ELR (cell line): ENCODE data around the gene NECTIN1.
"Not testable (repeated sequence)": the region's sequence is repeated elsewhere in the genome, so short reads cannot be mapped to it uniquely, and the experiment has no call there.

Experiments
- DNase-seq: peaks from one replicate; pipeline ENCODE4 v3.0.0-alpha.2; 2015; ENCODE audit warnings: low read depth

Gene NECTIN1

DNA sequence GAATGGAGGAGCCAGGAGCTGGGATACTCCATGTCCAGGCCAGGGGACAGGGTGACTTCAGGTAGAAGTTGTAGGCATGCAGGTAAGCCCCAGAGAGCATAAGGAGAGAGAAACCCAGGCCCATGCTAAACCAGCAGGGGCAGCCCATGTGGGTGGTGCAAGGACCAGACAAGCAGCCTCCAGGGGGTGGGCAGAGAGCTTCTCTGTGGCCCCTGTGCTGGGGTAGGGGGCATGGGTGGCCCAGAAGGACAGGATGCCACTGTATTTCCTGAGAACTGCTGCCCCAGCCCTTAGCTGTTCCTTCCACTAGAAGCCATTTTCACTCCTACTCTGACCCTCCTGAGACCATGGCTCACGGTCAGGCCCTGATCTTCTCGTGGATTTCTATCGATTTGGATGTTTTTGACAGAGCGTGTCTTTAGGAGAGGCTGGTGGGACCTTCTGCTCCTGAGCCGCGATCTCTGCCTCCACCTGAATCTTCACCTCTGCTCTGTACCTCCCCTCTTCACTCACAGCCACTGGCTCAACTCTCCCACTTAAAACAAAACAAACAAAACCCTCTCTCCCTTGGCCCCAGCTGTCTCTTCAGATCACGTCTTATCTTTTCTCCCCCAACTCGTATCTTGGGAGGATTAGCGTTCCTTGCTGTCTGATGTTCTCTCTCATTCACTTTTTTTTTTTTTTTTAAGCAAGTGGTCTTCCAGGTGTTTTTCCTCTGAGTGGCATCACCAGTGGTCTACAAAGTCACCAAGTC, 112.2 kb downstream of the NECTIN1 start:
- DNase-seq: no peak

DNA sequence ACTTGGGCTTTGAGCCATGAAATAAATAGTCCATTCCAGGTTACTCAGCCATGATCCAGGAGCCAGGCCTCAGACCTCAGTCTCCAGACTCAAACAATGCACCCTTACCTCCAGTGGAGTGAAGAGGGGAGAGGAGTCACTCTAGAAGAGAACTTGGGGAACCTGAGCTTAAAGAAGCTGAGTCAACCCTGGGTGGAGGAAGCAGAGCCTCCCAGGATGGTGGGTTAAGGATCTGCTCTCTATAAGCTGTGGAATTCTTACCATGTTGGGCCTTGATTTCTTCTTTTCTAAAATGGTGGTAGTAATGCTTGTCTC, 113.2 kb downstream of the NECTIN1 start:
- no peak for DNase-seq

DNA sequence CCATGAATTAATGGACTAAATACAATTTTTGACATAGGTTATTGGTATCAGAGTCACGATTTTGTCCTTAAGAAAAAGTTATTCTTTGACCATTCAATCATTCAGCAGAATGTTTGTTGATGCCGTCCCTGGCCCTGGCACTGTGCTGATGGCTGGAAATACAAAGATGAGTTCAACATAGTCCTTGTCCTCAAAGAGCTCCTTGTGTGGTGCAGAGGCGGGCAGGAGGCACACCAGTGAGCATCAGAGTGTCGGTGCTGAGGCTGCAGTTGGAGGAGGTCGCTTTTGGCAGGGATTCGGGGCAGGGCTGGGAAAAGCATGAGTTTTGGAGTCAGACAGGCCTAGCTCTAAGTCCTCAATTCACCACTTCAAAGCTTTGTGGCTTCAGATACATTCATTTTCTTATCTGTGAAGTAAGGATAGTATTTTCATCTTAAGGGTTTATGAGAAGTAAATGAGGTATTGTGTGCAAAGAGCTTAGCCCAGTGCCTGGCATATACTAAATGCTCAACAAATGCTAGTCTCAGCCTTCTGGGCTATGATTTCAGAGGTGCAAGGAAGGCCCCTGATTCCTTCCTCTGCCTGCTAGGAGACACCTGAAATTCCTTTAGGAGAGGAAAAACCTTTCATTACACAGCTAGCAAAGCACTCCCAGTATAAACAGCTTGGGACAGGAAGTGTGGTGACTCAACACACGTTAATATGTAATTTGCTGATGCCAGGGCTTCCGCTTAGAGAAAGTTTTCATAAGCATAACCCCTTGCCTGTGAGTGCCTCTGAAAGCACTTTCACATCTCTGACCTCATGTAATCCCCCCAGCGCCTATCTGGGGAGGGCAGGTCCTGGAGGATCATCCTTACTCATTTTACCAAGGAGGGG, 113.8 kb downstream of the NECTIN1 start:
- peak; percentile 93 for DNase-seq

DNA sequence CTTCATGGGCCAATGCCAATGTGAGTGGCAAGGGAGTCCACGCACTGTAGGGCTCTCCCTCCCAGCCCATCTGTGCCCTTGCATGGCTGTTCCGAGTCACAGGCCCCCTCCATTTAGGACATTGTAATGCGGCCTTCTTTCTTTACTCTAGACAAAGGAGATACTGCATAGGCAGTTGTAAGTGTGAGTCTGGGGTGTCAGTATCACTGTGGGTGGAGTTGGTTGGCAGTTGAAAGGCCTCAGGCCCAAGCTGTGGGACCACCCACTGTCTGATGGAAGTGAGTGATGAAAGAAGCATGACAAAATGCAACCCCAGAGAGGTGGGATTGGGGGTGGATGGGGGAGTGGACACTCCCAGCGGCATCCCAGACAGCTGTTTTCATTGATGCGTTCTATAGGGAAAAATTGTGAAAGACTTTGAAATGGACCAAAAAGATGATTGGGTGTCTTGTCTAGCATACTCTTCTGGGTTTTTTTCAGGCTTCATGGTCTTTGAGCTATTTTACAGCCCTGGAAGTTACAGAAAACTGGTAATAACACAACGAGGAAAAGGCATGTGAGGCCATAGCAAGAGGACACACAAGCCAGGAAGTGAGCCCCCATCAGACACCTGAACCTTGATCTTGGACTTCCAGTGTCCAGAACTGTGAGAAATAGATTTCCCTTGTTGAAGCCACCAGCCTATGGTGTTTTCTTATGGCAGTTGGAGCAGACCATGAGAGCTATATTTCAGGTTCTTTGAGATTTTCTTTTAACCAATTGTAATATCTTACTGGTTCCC, 114.6 kb downstream of the NECTIN1 start:
- no peak for DNase-seq

DNA sequence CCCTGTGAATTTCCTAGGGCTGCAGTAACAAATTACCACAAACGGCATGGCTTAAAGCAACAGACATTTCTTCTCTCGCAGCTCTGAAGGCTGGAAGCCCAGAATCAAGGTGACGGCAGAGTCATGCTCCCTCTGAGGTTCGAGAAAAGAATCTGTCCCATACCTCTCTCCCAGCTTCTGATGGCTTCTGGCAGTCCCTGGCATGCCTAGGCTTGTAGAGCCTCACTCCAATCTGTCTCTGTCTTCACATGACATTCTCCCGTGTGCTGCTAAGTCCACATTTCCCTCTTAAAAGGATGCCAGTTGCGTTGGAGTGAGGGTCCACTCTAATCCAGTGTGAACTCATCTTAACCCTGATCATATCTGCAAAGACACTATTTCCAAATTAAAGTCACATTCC, 116.2 kb downstream of the NECTIN1 start:
- no peak for DNase-seq

DNA sequence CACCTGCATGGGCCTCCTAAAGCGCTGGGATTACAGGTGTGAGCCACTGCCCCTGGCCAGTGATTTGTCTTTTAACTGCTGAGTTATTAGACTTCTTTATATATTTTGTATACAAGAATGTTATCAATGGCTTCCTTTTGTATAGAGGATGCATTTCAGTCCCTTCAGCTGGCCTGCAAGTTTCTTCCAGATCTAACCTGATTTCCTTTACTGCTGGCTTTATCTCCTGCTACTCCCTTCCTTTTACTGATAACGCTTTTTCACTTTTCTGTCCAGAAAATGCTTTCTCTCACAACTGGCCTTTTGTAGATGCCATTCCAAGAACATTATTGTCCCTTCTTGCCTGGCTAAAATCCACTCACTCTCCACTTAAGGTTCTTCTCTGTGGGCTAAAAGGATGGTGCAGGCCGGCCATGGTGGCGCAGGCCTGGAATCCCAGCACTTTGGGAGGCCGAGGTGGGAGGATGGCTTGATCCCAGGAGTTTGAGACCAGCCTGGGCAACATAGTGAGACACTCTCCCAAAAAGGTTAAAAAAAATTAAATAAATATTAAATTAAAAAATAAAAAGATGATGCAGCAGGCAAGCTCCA, 118.1 kb downstream of the NECTIN1 start:
- DNase-seq: no peak

DNA sequence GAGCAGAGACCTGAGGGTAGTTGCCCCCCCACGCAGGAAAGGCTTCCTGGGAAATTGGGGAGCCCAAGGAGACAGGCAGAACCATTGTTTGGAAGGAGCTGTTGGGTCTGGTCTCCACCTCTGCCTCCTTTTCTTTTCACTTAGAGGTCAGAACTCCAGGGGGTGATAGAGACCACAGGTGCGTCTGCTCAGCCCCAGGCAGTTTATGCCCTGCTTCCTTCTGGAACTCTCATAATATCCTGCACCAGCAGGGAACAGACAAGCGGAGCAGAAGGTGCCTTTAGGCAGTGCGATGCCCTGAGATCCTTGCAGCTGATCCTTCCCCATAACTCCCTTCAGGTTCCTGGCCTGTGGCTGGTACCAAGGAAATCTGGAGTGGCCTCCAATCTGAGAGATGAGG, 120.2 kb downstream of the NECTIN1 start:
- DNase-seq: no peak

DNA sequence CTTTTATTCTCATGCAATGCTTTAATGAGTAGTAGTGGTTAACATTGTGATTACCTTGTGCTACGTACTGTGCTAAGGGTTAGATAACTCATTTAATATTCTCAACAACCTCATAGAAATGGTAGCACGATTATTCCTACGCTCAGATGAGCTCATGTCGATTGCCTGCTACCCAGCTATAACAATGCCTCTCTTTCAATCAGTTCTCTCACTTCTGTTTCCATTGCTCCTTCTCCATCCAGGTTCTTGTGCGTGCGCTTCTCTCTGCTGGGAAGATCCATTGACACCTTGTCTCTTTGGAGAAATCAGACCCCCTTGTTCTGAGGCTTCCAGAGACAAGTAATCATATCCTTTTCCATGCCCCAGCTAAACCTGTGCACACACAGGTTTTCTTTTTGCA, 120.8 kb downstream of the NECTIN1 start:
- no peak for DNase-seq

DNA sequence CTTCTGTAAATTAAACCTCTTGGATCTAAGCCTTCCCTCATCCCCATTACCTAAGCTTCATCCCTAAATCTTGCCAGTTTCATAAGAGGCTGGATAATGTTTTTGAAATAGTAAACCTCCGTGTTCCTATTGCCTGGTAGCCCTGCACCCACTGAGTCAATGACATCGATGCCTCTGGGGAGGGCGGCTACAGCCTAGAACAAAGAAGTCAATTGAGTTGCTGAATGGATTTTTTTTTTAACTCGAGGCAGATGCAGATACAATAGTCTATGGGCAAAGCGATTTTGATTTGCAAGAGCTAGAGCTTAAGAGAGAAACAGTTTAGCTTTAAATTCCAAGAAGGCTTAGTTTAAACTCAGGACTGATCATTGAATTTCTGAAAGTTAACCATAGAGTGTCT, 121.3 kb downstream of the NECTIN1 start:
- DNase-seq: no peak

DNA sequence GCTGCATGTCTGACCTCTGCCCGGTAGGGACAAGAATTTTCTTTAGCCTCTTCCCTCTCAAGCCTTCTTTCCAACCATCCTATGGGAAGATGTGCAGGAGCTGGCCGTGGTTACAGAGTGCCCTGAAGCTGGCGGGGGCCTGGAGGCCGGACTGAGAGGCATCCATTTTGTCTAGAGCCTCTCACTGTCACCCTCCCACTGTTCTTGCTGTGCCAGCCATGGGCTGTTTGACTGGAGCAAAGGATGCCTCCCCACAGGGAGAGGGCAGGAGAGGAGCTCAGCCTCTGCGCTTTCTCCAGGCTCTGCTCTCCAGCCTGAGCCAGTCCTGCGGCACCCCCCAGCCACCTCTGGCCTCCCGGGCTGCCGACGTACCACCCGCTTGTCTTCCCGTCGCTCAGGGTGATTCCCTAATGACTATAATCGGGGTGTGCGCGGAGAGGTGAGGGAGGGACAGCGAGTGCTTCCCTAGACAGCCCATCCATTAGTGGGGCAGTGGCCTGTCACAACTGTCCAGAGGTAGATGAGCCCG, 123.8 kb downstream of the NECTIN1 start:
- DNase-seq: no peak

DNA sequence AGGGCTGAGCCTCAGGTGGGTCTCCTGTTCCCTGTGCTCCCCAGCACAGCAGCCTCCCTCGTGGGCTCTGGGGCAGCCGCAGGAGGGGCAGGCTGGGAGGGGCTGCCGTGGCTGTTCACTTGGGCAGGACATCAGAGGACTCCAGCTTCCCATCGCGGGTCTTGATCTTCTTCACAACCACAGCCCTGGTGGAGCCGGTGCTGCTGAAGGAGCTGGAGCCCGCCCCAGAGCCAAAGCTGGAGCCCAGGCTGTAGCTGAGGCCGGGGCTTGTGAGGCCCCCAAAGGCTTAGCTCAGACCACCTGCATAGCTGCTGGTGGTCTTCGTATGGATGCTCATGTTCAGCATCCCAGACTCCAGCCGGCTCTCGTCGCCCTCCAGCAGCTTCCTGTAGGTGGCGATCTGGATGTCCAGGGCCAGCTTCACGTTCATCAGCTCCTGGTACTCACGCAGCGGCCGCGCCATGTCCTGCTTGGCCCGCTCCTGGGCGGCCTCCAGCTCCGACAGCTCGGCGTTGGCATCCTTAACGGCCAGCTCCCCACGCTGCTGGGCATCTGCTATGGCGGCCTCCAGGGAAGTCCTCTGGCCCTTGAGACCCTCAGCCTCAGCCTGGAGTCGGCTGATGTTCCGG, 126.1 kb downstream of the NECTIN1 start:
- no peak for DNase-seq

DNA sequence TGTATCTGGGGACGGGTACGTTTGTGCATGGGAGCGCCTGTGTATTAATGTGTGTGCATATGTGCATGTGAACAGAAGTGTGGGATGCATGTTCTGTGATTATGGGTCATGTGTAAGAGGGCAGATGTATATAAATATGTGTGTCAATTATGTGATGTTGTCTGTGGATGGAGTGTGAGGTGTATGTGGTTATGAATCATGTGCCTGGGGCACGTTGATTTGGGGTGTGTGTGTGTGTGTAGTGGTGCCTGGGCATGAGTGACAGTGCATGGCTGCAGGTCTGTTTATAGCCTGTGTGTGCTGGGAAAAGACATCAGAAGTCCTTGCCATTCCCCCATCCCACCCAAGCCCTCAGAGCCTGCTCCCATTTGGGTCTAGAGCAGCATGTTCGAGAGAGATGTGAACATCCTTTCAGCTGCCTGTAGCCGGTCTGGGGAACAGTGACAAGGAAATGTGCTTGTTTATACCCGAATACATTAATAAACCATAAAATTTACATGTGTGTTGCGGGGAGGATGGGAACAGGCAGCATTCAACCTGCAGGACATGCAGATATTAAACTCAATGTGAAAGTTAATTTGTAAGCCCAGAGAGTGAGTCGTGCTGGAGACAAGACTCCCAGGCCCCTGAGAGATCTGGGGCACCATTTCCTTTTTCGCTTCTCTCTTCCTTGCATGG, 129.0 kb downstream of the NECTIN1 start:
- DNase-seq: peak; percentile 52

DNA sequence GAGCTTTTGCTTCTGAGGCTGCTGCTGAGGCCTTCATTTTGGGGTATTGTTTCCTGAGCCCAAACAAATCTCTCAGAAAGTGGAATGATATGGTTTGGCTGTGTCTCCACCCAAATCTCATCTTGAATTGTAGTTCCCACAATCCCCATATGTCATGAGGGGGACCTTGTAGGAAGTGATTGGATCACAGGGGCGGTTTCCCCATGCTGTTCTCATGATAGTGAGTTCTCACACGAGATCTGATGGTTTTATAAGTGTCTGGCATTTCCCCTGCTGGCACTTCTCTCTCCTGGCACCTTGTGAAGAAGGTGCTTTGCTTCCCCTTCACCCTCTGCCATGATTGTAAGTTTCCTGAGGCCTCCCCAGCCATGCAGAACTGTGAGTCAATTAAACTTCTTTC, 133.1 kb downstream of the NECTIN1 start:
- DNase-seq: not testable (repeated sequence)

DNA sequence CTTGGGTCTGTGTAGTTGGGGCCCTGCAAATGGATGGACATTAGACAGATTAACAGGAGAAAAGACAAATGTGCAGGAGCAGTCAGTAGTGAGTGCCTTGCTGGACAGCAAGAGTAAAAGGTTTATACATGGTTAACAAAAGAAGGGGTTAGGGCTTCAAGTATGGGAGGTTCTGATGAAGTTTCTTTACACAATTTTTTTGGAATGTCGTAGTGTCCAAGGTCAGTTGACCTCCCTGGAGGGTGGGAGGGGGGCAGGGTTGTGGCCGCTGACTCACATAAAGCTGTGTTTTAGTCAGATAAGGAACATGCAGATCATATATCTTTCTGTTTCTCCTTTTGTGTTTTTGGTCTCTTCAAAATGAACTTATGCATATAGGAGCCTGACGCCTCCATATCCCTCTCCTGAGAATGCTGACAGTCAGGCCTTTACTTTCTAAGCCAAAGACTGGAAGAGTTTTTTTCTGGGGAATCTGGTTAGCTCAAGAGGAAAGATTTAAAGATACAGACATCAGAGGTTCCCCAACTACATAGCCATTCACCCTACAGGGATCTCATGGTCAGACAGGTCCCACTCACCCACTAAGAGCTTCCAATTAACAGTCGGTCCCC, 134.3 kb downstream of the NECTIN1 start:
- peak; percentile 77 for DNase-seq

DNA sequence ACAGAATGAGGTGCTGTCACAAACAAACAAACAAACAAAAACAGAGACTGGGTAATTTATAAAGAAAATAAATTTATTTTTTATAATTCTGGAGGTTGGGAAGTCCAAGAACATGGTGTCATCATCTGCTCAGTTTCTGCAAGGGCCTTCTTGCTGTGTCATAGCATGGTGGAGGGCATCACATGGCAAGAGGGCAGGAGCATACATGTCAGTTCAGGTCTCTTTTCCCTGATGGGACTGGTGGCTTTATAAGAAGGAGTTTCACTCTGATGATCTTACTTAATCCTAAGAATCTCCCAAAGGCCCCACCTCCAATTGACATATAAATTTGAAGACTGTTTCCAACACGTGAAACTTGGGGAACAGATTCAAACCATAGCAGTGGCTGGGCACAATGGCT, 135.7 kb downstream of the NECTIN1 start:
- no peak for DNase-seq

DNA sequence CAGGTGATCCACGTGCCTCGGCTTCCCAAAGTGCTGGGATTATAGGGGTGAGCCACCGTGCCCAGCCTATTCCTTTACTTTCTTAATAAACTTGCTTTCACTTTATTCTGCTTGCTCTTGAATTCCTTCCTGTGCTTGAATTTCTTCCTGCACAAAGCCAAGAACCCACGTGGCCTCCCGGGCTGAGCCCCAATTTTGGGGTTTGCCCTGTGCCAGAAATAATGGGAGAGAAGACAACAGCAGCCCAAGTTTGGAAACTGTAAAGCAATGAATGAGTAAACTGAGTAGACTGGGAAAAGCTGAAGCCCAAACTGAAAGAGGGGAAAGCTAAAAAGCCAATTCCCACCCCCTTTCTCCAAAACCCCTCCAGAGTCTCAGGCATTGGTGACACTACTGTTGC, 136.4 kb downstream of the NECTIN1 start:
- DNase-seq: no peak

DNA sequence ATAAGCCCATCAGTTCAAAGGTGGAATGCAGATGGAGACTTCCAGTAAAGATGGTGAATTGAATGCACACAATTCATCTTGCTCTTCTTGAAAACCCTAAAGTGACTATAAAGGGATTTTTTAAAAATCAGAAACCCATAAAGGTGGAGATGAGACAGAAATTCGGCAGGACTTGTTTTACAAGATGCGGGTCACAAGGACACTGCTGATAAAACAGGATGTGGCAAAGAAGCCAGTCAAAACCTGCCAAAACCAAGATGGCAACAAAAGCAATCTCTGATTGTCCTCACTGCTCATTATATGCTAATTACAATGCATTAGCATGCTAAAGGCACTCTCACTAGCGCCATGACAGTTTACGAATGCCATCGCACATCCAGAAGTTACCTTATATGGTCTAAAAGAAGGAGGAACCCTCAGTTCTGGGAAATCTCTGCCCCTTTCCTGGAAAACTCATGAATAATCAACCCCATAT, 137.1 kb downstream of the NECTIN1 start:
- DNase-seq: no peak

DNA sequence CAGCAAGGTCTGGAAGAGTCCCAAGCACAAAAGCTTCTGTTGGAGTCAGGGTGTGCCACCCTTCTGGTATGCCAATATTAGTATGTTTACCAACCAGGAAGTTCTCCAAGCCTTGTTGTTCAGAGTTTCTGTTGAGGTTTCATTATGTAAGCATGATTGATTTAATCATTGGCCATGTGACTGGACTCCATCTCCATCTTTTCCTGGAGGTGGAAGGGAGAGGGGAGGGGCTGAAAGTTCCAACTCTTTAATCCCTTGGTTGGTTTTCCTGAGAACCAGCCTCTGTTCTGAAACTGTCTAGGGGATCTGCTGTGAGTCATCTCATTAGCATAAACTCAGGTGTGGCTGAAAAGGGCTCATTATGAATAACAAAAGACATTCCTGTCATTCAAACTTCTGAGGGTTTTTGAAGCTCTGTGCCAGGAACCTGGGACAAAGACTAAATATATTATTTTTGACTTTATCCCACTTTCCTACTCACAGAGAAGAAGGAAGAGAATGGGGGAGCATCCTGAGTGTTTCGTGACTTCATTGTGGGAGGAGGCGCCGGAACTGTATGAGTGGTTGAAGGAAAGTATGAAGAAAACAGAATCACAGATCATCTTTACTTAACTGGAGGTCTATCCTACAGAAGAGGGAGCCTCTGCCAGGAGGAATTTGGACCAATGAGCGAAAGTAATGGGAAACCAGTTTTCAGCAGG, 138.2 kb downstream of the NECTIN1 start:
- peak; percentile 22 for DNase-seq

DNA sequence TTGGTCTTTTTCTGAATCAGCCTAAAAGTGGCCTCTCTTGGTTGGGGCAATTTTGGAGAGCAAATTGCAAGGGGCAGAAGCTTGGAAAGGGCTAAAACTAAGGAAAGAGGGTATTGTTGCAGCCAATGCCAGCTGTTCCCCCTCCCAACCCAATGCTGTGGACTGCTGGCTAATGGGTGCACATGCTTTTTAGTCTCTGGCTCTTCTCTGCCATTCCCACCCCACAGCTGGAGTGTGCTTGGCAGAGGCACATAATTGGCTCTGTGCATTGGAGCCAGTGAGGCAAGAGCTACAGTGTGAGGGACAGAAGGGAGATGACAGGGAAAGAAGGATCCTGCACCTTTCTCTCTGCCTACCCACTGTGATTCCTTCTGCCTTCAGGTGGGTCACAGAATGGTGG, 140.0 kb downstream of the NECTIN1 start:
- no peak for DNase-seq
